HEK293 (cell line): ENCODE measurements around the gene SAP30L.

Source experiments
- CTCF ChIA-PET: fragments of 350-600 bp; formaldehyde crosslinking; extraction: SDS; loops from one replicate; lab custom pipeline; 2021; ENCODE audit warnings: antibody characterized with exemption; lab: Yijun Ruan, JAX
- POLR2A ChIA-PET: fragments of 300-600 bp; formaldehyde crosslinking; extraction: SDS; loops from one replicate; lab custom pipeline; 2020; ENCODE audit warnings: antibody characterized with exemption, inconsistent platforms; lab: Yijun Ruan, JAX
- H3K27ac ChIP-seq: fragments of 200-500 bp; sonication (Bioruptor generic); 2 replicates; pipeline ENCODE4 v1.5.1; 2014; ENCODE audit warnings: low read depth, low read length, control low read depth, inconsistent platforms; ENCODE audit errors: extremely low read depth
- H3K36me3 ChIP-seq, 2 experiments: fragments of 200-500 bp in 1 of 2; sonication (Bioruptor generic) in 1 of 2; 1 replicate in 1 of 2; 2 replicates in 1 of 2; pipeline ENCODE4 v1.5.1; 2014 to 2017; ENCODE audit warnings: inconsistent platforms in 2 of 2, low read length in 2 of 2; ENCODE audit not compliant: control insufficient read depth in 2 of 2, insufficient read depth in 1 of 2
- H3K4me1 ChIP-seq: fragments of 200-500 bp; sonication (Bioruptor generic); 2 replicates; pipeline ENCODE4 v1.5.1; 2014; ENCODE audit warnings: mild to moderate bottlenecking, low read length, inconsistent platforms; ENCODE audit not compliant: control insufficient read depth, insufficient read depth
- H3K4me3 ChIP-seq: 2 replicates; pipeline ENCODE4 v1.5.1; 2011; ENCODE audit warnings: low read depth, mild to moderate bottlenecking, control low read depth, low read length, moderate library complexity
- H3K9me3 ChIP-seq: fragments of 200-500 bp; sonication (Bioruptor generic); 2 replicates; pipeline ENCODE4 v1.5.1; 2014; ENCODE audit warnings: low read depth, low read length, inconsistent platforms; ENCODE audit not compliant: control insufficient read depth, insufficient read depth
- AEBP2 ChIP-seq: fragments of 450-650 bp; formaldehyde crosslinking; IDR thresholded peaks from 2 replicates; pipeline ENCODE4 v1.5.1; 2016; ENCODE audit warnings: missing biosample characterization, missing genetic modification characterization, borderline replicate concordance
- BCL11A ChIP-seq: fragments of 450-650 bp; formaldehyde crosslinking; IDR thresholded peaks from 2 replicates; pipeline ENCODE4 v1.5.1; 2016; ENCODE audit warnings: low read depth, missing biosample characterization, missing genetic modification characterization
- GFI1B ChIP-seq: fragments of 450-650 bp; formaldehyde crosslinking; IDR thresholded peaks from 2 replicates; pipeline ENCODE4 v1.5.1; 2016; ENCODE audit warnings: missing biosample characterization, missing genetic modification characterization
- GLIS1 ChIP-seq: fragments of 450-650 bp; formaldehyde crosslinking; IDR thresholded peaks from 2 replicates; pipeline ENCODE4 v1.5.1; 2016; ENCODE audit warnings: missing biosample characterization, missing genetic modification characterization
- MZF1 ChIP-seq: fragments of 450-650 bp; formaldehyde crosslinking; IDR thresholded peaks from 2 replicates; pipeline ENCODE4 v1.5.1; 2017; ENCODE audit warnings: missing biosample characterization, missing genetic modification characterization, borderline replicate concordance
- PRDM6 ChIP-seq: fragments of 450-650 bp; formaldehyde crosslinking; IDR thresholded peaks from 2 replicates; pipeline ENCODE4 v1.5.1; 2017; ENCODE audit warnings: missing biosample characterization, missing genetic modification characterization
- SCRT2 ChIP-seq: fragments of 450-650 bp; formaldehyde crosslinking; IDR thresholded peaks from 2 replicates; pipeline ENCODE4 v1.5.1; 2016; ENCODE audit warnings: missing biosample characterization, missing genetic modification characterization
- TSHZ1 ChIP-seq: fragments of 450-650 bp; formaldehyde crosslinking; IDR thresholded peaks from 2 replicates; pipeline ENCODE4 v1.5.1; 2016; ENCODE audit warnings: missing biosample characterization, missing genetic modification characterization, borderline replicate concordance
- ZBTB17 ChIP-seq: fragments of 450-650 bp; formaldehyde crosslinking; IDR thresholded peaks from 2 replicates; pipeline ENCODE4 v1.5.1; 2016; ENCODE audit warnings: missing biosample characterization, missing genetic modification characterization
- ZBTB20 ChIP-seq: fragments of 450-650 bp; formaldehyde crosslinking; IDR thresholded peaks from 2 replicates; pipeline ENCODE4 v1.5.1; 2016; ENCODE audit warnings: missing biosample characterization, missing genetic modification characterization
- ZBTB48 ChIP-seq: fragments of 450-650 bp; formaldehyde crosslinking; IDR thresholded peaks from 2 replicates; pipeline ENCODE4 v1.5.1; 2016; ENCODE audit warnings: missing biosample characterization, missing genetic modification characterization
- ZBTB49 ChIP-seq: fragments of 450-650 bp; formaldehyde crosslinking; IDR thresholded peaks from 2 replicates; pipeline ENCODE4 v1.5.1; 2016; ENCODE audit warnings: missing biosample characterization, missing genetic modification characterization, low read depth
- ZBTB6 ChIP-seq: fragments of 450-650 bp; formaldehyde crosslinking; IDR thresholded peaks from 2 replicates; pipeline ENCODE4 v1.5.1; 2017; ENCODE audit warnings: missing biosample characterization, missing genetic modification characterization
- ZFP37 ChIP-seq: fragments of 450-650 bp; formaldehyde crosslinking; IDR thresholded peaks from 2 replicates; pipeline ENCODE4 v1.5.1; 2016; ENCODE audit warnings: missing biosample characterization, missing genetic modification characterization
- ZFP69B ChIP-seq: fragments of 450-650 bp; formaldehyde crosslinking; IDR thresholded peaks from 2 replicates; pipeline ENCODE4 v1.5.1; 2016; ENCODE audit warnings: missing biosample characterization, missing genetic modification characterization
- ZNF239 ChIP-seq: fragments of 450-650 bp; formaldehyde crosslinking; IDR thresholded peaks from 2 replicates; pipeline ENCODE4 v1.5.1; 2016; ENCODE audit warnings: missing biosample characterization, missing genetic modification characterization
- ZNF354C ChIP-seq: fragments of 450-650 bp; formaldehyde crosslinking; IDR thresholded peaks from 2 replicates; pipeline ENCODE4 v1.5.1; 2016; ENCODE audit warnings: missing biosample characterization, missing genetic modification characterization, low read depth, borderline replicate concordance
- ZNF426 ChIP-seq: fragments of 450-650 bp; formaldehyde crosslinking; IDR thresholded peaks from 2 replicates; pipeline ENCODE4 v1.5.1; 2017; ENCODE audit warnings: missing biosample characterization, missing genetic modification characterization, mild to moderate bottlenecking, inconsistent platforms, moderate library complexity
- ZNF510 ChIP-seq: fragments of 450-650 bp; formaldehyde crosslinking; IDR thresholded peaks from 2 replicates; pipeline ENCODE4 v1.5.1; 2018; ENCODE audit warnings: mild to moderate bottlenecking, missing genetic modification characterization, missing biosample characterization; ENCODE audit not compliant: insufficient replicate concordance
- ZNF521 ChIP-seq: fragments of 450-650 bp; formaldehyde crosslinking; IDR thresholded peaks from 2 replicates; pipeline ENCODE4 v1.5.1; 2017; ENCODE audit warnings: missing biosample characterization, mild to moderate bottlenecking, missing genetic modification characterization
- ZNF544 ChIP-seq: fragments of 450-650 bp; formaldehyde crosslinking; IDR thresholded peaks from 2 replicates; pipeline ENCODE4 v1.5.0; 2017; ENCODE audit warnings: missing biosample characterization, missing genetic modification characterization
- ZNF560 ChIP-seq: fragments of 450-650 bp; formaldehyde crosslinking; IDR thresholded peaks from 2 replicates; pipeline ENCODE4 v1.5.1; 2017; ENCODE audit warnings: missing biosample characterization, missing genetic modification characterization, borderline replicate concordance
- ZNF580 ChIP-seq: fragments of 450-650 bp; formaldehyde crosslinking; IDR thresholded peaks from 2 replicates; pipeline ENCODE4 v1.5.1; 2016; ENCODE audit warnings: missing biosample characterization, missing genetic modification characterization
- ZNF623 ChIP-seq: fragments of 450-650 bp; formaldehyde crosslinking; IDR thresholded peaks from 2 replicates; pipeline ENCODE4 v1.5.1; 2016; ENCODE audit warnings: missing biosample characterization, missing genetic modification characterization
- ZNF658 ChIP-seq: fragments of 450-650 bp; formaldehyde crosslinking; IDR thresholded peaks from 2 replicates; pipeline ENCODE4; 2016; ENCODE audit warnings: missing biosample characterization, missing genetic modification characterization
- ZNF670 ChIP-seq: fragments of 450-650 bp; formaldehyde crosslinking; IDR thresholded peaks from 2 replicates; pipeline ENCODE4 v1.5.1; 2016; ENCODE audit warnings: missing biosample characterization, missing genetic modification characterization, low read depth

SAP30L gene

GRCh38 chr5:154447089-154447725 lies 1.4 kb downstream of the SAP30L start:
- peaks cover 12% of the 10 kb centered on the region; the same call in 1 of the 2 replicates for H3K4me1 ChIP-seq
- CTCF ChIA-PET = interaction anchor here (0.8 to 2.3 kb wide), 3 partner anchors 21 to 42 kb away, joined by 3 to 9 read pairs (median 3); no protein-coding TSS in a partner anchor

GRCh38 chr5:154449786-154450185 lies 4.0 kb downstream of the SAP30L start:
- Histone ChIP-seq H3K9me3 (no peaks in the 10 kb centered on the region), H3K4me1 (peaks cover 12% of the 10 kb centered on the region; the same call in 1 of the 2 replicates), H3K36me3 (peaks cover 23 to 56% of the 10 kb centered on the region in 2 experiments), H3K27ac (no peak overlapping the region), H3K4me3 (no peak overlapping the region)
- TF ChIP-seq ZNF426 (tag by site-specific recombination) (no peak), ZNF580 (tag by site-specific recombination) (no peak), PRDM6 (tag by site-specific recombination) (no peak), TSHZ1 (no peak), AEBP2 (no peak), ZBTB20 (tag by site-specific recombination) (no peak), ZFP37 (tag by site-specific recombination) (no peak), GFI1B (no peak), BCL11A (tag by site-specific recombination) (no peak), ZNF239 (tag by site-specific recombination) (no peak), MZF1 (no peak), ZNF560 (tag by site-specific recombination) (no peak), ZNF510 (tag by site-specific recombination) (no peak), ZNF670 (tag by site-specific recombination) (no peak), ZNF354C (tag by site-specific recombination) (no peak), ZBTB6 (no peak), ZBTB49 (tag by site-specific recombination) (no peak), ZBTB17 (tag by site-specific recombination) (no peak)
- CTCF ChIA-PET = interaction anchor here (1.1 to 1.4 kb wide), 2 partner anchors 12 to 17 kb away, joined by 3 read pairs; no protein-coding TSS in a partner anchor
- POLR2A ChIA-PET = interaction anchor here (1.2 kb wide), 1 partner anchor 28 kb away, joined by 3 read pairs; the partner anchor contains the start of gene HAND1

More at GRCh38 chr5:154447089-154447725, 1.4 kb downstream of the SAP30L start:
- no peak overlapping the region; the same call in 1 of the 2 replicates for H3K27ac ChIP-seq
- peak overlapping the region; percentile 88 for H3K4me3 ChIP-seq
- H3K9me3 ChIP-seq = no peaks in the 10 kb centered on the region
- POLR2A ChIA-PET = interaction anchor here (0.6 to 0.9 kb wide), 2 partner anchors 9 to 168 kb away, joined by 3 to 4 read pairs; no protein-coding TSS in a partner anchor
- TF ChIP-seq ZNF658 (tag by site-specific recombination) (no peak), ZNF544 (tag by site-specific recombination) (no peak), ZBTB20 (tag by site-specific recombination) (peak; percentile 0; the same call in 1 of the 2 replicates), ZFP69B (no peak), SCRT2 (tag by site-specific recombination) (peak; percentile 60; the same call in 1 of the 2 replicates), ZNF623 (tag by site-specific recombination) (no peak), GLIS1 (tag by site-specific recombination) (no peak), ZBTB17 (tag by site-specific recombination) (0 out of 2 replicates have a peak, but pooled peaks have one; percentile 27), ZBTB48 (no peak), ZNF521 (tag by site-specific recombination) (no peak)
- peaks cover 11 to 37% of the 10 kb centered on the region in 2 experiments; a peak in 2 of 3 replicates for H3K36me3 ChIP-seq
